Central memory CD4-positive, alpha-beta T cell (primary cell): Measurements from ENCODE around the gene RIC8B.
A peak's percentile ranks its signal among the peaks of the same experiment; 100 is the strongest.

Experiments
- DNase-seq: peaks from one replicate; pipeline ENCODE4 v3.0.0; 2022

The RIC8B gene

DNA sequence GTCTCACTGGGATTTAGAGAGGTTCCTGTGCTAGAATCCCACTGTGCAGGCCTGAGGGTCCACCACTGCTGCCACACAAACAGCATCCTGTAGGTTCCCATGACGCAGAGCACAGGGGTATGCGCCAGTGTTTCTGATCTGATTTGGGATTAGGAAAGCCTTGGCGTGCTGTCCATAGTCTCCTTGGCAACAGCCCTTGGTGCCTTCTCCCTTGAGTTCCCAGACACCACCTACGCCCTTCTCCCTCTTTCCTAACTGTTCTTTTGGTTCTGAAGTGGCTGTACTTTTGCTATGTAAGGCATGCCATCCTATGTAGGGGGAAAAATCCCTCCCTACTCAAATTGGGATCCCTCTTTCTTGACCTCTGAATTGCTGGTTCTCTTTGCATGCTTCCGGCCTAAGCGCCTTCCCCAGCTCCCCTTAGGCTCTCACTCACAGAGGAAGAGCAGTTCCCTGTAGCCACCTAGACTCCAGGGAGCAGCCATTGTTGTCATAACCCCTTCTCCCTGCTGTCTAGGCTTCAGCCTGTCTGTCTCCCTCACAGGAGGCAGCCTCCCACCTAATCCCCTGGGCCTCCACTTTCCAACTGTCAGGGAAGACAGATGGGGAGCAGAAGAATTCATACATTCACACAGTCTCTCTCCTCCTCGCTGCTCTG, 14.8 kb upstream of the RIC8B start:
- no peak for DNase-seq

- DNase-seq, result peak; percentile 46
These were observed 14.3 kb upstream of the RIC8B start for GRCh38 chr12:106760184-106760531.

DNA sequence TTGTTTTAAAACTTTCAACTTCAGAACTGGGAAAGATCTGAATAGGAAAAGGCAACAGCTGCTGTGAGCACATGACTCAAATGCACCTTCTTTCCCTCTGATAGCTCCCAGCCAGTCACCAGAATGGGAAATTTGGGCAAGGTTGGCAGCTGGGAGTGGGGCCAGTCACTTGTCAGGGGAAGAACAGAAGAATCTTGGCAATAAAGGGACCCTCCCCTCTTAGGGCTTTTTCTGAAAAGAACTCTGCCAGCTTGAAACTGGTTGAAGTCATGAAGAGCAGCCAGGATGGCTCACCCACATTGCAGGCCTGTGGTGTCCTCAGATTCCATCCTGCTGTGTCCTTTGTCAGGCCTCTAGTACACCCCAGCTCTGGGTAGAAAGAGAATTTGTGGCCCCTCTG, 10.3 kb upstream of the RIC8B start:
- DNase-seq, result no peak

- no peak for DNase-seq
These were observed 9.7 kb upstream of the RIC8B start for GRCh38 chr12:106764738-106765137.

- DNase-seq, result no peak
These were observed 8.1 kb upstream of the RIC8B start for GRCh38 chr12:106766393-106766826.

- no peak for DNase-seq
These were observed 7.3 kb upstream of the RIC8B start for GRCh38 chr12:106767206-106767605.

GRCh38 chr12:106767954-106768822, 6.3 kb upstream of the RIC8B start:
- DNase-seq, result no peak

- no peak for DNase-seq
These were observed 5.4 kb upstream of the RIC8B start for GRCh38 chr12:106769078-106769477.

- DNase-seq, result no peak
These were observed 4.9 kb upstream of the RIC8B start for GRCh38 chr12:106769546-106769945.

DNA sequence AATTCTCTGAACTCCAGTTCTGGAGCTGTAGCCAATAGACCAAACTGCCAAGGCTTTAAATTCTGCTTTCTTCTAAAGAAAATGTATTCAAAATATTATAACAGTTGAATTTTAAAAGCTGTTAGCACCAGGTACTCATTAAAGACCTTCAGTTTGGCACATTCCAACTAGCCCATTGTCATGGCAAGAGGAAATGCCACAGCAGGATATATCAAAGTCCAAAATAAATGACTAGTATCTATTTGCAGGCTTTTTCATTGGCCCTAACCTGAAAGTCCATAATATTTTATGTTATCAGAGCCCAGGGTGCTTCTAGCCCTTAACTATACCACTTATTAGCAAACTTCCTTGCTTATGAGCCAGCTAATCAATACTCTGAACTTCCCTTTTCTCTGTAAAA, 3.1 kb upstream of the RIC8B start:
- DNase-seq, result no peak

DNA sequence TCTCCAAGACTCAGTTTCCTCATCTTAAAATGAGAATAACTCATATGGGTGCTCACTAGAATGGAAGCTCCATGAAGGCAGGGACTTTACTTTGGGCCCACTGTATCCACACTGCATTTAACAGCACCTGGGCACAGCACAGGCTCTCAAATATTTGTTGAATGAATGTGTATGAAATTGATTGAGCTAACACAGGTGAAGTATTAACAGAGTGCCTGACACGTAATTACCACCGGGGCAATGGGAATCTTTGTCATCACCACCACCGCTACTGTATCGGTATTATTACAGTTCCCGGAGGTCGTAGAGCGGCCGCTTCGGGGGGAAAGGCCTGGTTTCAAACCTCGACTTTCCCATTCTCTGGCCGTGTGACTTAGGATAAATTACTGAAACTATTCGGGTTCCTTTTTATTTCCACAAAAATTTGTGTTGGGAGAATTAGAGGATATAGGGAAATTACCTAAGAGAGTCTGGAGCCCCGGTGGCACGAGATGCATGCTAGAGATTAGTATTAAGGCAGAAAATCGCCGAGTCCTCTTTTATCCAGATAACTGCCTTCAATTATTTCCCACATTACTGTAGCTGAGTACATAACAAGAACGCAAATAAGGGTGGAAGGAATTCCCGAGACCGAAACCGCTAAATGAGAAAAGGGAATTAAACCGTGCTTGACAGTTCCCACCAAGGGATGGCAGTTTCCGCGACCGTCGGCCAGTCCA, 1.0 kb upstream of the RIC8B start:
- no peak for DNase-seq

- DNase-seq, result peak; percentile 20
These were observed 484 bp downstream of the RIC8B start for GRCh38 chr12:106774808-106775524.

- DNase-seq, result no peak
These were observed 2.4 kb downstream of the RIC8B start for GRCh38 chr12:106776897-106777296.

DNA sequence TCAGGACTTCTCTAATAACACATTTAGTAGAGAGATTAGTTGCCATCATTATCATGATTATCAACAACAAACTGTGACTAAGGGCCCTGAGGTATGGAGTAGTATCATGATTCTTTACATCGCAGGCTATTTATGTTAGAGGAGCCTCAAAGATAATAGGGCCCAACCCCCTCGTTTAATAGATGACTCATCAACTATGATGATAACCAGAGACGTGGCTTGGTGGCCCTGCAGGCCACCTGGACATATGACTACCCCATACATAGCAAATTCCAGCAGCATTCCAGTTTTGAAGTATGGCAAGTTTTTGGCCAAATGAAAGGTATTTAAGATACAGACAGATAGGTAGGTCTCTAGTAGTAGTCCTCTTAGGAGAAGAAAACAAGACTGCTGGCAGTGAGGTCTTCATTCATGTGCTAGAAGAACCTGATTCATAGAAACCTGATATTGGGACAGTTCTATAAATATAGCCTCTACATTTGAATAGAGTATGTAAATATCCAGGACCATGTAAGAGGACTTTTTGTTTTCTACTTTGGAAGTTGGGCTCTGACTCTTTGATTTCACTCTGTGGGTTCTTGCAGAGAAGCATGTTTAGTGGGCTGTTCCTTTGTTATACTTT, 5.6 kb downstream of the RIC8B start:
- no peak for DNase-seq

DNA sequence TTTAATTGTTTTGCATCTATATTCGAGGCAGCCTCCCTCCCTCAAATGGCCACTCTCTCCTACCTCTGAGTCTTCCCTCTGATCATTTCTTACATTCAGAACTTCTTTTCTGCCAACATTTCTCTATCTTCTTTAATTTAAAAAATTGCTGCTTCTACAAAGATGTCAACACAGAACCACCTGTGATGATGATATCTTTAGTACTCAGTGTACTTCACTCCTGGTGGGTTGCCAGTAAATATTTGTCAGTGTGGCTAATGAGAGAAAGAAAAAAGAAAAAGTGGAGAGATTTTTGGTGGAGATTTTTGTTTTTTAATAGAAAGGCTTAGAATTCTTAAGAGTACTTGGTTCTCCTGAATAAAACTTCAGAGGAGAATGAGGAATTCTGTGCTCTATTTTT, 8.1 kb downstream of the RIC8B start:
- no peak for DNase-seq

GRCh38 chr12:106783515-106783914, 9.0 kb downstream of the RIC8B start:
- no peak for DNase-seq

DNA sequence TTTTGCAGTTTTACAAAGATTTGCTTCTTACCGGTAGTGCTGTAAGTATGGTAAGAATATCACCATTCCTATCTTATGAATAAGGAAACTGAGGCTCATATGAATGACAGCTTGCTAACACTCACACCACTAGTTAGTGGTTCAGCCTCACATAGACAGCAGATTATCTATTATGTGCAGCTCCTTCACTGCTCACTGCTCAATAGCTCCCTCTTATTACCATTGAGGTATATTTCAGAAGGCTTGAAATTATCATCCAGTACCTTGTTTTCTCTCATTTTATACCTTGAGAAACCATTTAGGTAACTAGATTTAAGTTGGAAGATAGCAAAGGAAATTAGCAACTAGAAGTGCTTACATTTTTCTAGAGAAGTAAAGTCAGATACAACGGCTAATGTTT, 15.5 kb downstream of the RIC8B start:
- no peak for DNase-seq

DNA sequence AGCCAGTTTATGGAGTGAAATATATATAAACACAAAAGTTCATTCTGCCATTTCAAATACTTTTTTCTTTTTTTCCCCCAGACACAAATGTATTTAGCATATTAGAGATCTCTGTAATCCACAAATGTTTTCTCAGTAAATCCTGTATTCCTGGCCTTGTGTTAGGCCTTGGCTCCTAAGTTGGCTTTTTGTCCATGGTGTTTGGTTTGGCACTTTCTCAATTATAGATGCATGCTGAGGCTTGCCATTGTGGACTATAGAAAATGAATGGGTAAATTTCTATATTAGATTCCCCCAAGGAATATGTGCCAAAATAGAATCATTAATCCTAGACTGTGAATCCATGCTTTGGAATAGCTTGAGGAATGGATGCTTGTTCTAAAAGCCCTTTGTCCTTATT, 17.0 kb downstream of the RIC8B start:
- no peak for DNase-seq

DNA sequence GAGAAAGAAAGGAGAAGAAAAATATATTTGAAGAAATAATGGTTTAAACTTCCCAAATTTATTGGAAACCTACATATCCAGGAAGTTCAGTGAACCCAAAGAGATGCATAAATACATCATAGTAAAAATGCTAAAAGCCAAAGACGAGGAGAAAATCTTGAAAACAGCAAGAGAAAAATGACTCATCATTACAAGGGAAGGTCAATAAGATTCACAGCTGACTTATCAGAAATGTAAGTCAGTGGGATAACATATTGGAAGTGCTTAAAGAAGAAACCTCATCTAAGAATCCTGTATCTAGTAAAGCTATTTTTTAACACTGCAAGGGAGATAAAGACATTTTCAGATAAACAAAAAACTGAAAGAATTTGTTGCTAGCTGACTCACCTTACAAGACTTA, 19.9 kb downstream of the RIC8B start:
- DNase-seq, result no peak

- no peak for DNase-seq
These were observed 26.8 kb downstream of the RIC8B start for GRCh38 chr12:106801167-106801708.

DNA sequence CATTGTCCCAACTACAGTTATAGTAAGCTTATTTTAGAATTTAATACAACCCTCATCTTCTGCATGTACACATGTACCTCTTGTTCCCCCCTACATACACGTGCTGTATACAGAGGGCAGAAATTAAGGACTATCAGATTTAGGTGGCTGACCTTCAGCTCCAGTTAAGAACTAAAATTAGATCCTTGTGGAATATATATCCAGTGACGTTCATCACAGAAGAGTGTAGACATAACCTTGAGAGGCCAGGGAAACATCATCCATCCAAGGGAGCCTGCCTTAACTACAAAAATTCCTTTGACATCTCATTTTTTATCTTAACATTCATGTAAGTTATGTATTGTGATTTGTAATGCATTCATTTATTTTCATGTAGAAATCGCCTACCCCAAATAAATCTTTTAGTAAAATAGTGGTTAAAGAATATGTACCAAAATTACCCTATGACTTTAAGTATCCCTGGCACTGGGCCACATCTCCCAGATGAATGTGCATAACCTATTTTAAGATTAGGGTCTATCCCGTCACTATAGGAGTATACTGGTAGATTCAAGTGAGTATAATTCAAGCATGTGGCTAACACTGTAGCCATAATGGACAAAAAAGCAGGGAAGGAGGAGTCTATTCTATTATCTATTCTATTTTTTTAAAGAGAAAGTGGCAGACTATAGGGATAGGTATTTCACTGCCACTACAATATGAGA, 27.5 kb downstream of the RIC8B start:
- no peak for DNase-seq

- no peak for DNase-seq
These were observed 30.2 kb downstream of the RIC8B start for GRCh38 chr12:106804668-106805067.
